ENCODE results near the gene NEK3.
"Not testable (repeated sequence)": the region's sequence is repeated elsewhere in the genome, so short reads cannot be mapped to it uniquely, and the experiment has no call there.

NEK3 gene

DNA sequence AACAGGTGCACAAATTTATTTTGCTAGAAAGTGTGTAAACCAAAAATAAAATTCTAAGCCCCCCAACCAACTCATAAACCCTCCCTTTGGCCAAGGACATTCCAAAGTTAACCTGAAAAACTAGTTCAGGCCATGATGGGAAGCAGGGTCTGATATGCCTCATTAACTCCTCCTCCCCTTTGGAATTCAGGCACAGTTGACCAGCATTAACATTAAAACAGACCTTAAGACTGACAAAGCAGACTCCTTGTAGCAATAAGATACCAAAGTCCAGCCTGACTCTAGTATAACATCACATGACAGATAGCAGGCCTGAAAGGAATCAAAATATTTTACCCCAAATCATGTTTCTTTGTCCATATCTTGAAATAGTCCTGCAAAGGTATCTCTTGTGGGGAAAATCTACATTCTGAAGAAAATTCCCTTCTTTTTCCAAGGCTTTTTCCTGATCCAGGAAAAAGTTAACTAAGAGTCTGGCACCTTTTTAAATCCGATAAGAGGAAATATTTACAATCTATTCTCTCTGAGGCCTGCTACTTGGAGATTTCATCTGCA is 50.2 kb downstream of the NEK3 start:
- DNase-seq: no peak

DNA sequence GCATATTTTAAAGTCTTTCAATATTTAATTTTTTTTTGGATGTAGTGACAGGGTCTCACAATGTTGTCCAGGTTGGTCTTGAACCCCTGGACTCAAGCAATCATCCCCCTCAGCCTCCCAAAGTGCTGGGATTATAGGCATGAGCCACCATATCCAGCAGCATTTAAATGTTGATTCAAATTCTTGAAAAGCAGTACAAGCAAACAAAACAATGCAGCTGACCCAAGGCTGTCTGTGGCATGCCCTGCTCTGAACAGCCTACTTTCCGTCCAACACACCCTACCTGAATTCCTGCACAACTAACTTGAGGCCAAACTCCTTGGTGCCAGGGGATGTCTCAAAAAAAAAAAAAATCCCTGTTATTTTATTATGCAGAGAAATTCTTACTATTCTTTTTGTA is 53.6 kb downstream of the NEK3 start:
- no peak for DNase-seq

DNA sequence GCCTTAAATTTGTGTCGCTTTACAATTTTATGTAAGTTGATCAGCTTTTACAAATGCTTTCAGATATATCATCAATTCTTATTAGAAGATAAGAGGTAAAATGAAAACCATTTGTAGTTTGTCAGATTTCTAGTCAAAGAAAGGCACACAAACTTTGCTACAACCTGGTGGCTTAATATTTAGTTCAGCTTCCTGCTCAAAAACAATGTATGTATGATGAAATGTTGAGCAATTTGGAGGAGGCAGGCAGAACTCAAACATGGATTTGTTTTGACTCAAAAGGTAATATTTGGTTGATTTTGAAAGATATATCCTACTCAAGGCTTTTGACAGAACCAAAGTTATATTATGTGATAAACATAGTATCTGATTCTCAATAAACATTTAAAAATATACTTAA is 54.8 kb downstream of the NEK3 start:
- DNase-seq: no peak

DNA sequence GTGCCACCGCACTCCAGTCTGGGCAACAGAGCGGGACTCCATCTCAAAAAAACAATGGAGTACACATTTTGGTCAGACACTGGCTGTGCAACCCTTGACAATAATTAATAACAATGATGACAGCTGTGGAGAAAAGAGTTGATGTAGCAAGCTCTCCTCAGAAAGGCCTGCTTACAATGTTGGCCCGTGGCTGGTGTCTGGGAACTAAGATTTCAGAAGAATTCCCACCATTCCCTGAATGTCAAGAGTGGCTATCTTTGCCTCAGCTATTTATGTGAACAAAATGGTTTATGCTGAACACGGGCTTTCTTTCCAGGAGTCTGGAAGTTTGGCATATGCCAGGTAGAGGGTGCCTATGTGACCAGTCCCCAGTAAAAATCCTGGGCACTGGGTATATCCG is 56.0 kb downstream of the NEK3 start:
- no peak for DNase-seq

DNA sequence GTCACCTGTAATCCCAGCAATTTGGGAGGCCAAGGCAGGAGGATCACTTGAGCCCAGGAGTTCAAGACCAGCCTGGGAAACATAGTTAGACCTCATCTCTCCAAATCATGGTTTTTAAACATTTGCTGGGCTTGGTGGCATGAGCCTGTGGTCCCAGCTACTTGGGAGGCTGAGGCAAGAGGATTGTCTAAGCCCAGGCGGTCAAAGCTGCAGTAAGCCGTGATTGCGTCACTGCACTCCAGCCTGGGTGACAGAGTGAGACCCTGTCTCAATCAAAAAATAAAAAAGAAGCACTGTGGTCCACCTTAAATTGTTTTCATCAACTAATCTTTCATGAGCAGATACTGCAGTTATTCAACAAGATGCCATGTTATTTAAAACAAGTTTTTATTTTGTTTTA is 57.0 kb downstream of the NEK3 start:
- DNase-seq: not testable (repeated sequence)

DNA sequence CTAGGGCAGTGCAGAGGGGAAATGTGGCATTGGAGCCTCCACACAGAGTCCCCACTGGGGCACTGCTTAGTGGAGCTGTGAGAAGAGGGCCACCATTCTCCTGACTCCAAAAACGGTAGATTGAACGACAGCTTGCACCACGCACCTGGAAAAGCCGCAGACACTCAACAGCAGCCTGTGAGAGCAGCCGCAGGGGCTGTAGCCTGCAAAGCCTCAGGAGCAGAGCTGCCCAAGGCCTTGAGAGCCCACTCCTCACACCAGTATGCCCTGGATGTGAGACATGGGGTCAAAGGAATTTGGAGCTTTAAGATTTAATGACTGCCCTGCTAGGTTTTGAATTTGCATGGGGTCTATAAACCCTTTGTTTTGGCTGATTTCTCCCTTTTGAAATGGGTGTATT is 62.2 kb downstream of the NEK3 start:
- DNase-seq: no peak

DNA sequence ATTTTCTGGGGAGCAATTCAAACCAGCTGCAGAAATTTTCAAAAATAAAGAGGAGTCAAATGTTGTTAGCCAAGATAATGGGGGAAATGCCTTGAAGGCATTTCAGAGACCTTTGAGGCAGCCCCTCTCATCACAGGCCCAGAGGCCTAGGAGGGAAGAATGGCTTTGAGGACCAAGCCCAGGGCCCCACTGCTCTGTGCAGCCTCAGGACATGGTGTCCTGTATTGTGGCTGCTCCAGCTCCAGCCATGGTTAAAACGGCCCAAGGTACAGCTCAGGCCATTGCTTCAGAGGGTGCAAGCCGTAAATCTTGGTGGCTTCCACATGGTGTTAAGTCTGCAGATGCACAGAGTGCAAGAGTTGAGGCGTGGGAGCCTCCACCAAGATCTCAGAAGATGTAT is 62.6 kb downstream of the NEK3 start:
- DNase-seq: no peak

DNA sequence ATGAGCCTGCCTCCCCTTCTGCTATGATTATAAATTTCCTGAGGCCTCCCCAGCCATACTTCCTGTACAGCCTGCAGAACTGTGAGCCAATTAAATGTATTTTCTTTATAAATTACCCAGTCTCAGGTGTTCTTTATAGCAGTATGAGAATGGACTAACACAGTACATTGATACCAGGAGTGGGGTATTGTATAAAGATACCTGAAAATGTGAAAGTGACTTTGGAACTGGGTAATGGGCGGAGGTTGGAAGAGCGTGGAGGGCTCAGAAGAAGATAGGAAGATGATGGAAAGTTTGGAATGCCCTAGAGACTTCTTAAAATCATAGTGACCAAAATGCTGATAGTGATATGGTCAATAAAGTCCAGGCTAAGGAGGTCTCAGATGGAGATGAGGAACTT is 63.3 kb downstream of the NEK3 start:
- DNase-seq: no peak

DNA sequence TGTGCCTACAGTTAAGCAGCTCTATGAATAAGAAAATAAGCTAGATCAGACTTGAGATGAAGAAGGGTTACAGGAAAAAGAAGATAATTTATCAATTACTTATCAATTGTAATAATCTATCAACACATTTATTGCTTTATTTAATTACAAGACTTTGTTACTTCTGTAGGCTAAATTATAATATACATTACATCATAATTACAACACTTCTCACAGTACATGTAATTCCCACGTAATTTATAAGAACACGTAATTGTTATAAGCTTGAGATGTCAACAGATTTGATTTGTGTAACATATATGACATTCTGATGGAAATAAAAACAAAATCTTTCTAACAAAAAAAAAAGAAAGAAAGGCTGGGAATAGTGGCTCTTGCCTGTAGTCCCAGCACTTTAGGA is 67.3 kb downstream of the NEK3 start:
- no peak for DNase-seq

DNA sequence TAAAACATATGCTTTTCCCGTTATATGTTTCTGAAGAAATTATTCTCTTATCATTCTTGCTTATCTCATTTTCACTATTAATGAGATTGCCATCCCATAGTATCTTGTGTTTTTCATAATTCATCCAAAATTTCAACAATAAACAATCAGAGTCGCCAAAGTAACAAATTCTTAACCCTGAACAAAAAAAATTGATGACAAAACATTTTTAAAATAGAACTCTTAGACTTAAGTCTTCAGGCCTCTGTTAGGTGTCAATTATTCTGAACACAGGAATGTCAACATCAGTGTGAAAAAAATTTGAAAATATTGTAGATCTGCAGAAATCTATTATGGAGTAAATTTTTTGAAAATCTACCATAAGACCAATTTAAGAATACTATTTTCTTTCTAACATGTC is 67.9 kb downstream of the NEK3 start:
- no peak for DNase-seq

DNA sequence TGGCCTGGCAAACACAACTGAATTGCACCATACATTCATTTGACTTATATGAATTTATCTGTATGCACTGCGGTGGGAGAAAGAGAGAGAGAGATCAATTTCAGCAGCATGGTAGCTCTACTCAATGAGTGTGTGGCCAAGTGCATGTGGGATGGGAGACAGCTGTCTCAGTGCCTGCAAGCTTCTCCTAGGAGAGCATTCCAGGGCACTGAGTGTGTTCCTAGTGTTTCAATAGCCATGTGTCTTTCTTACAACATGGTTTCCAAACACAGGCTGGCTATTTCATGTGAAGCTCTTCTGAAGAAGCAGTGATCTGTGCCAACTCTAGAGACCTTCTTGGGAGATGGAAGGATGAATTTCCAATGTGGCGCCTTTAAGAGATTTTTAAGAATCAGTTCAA is 74.0 kb downstream of the NEK3 start:
- DNase-seq: no peak

DNA sequence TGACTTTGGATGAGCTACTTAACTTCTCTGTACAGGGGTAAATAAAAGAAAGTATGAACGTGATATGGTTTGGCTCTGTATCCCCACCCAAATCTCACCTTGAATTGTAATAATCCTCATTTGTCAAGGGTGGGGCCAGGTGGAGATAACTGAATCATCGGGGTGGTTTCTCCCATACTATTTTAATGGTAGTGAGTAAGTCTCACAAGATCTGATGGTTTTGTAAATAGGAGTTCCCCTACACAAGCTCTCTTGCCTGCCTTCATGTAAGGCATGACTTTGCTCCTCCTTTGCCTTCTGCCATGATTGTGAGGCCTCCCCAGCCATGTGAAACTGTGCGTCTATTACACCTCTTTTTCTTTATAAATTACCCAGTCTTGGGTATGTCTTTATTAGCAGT is 74.4 kb downstream of the NEK3 start:
- DNase-seq: not testable (repeated sequence)
